GM19328 (cell line): ENCODE measurements around the gene ATP11B.
"Not testable (repeated sequence)": the region's sequence is repeated elsewhere in the genome, so short reads cannot be mapped to it uniquely, and the experiment has no call there.

Experiments
- ATAC-seq: cut with Tn5 transposase; IDR thresholded peaks from one replicate; pipeline ENCODE4 v1.9.1; 2021; ENCODE audit warnings: mild to moderate bottlenecking, moderate library complexity; ENCODE audit not compliant: unreplicated experiment

ATP11B gene

GRCh38 chr3:182794455-182795388 is 1.4 kb downstream of the ATP11B start:
- ATAC-seq, result no peak

GRCh38 chr3:182795389-182795782 is 2.1 kb downstream of the ATP11B start:
- ATAC-seq, result no peak

GRCh38 chr3:182796310-182796709 is 3.0 kb downstream of the ATP11B start:
- no peak for ATAC-seq

- ATAC-seq, result no peak
These were observed 4.6 kb downstream of the ATP11B start for GRCh38 chr3:182797876-182798275.

GRCh38 chr3:182799143-182799542 is 5.8 kb downstream of the ATP11B start:
- ATAC-seq, result not testable (repeated sequence)

GRCh38 chr3:182800508-182800907 is 7.2 kb downstream of the ATP11B start:
- no peak for ATAC-seq

- ATAC-seq, result no peak
These were observed 9.4 kb downstream of the ATP11B start for GRCh38 chr3:182802413-182803390.

GRCh38 chr3:182803596-182803995 is 10.3 kb downstream of the ATP11B start:
- ATAC-seq, result no peak

- no peak for ATAC-seq
These were observed 13.8 kb downstream of the ATP11B start for GRCh38 chr3:182807061-182807460.

- ATAC-seq, result no peak
These were observed 14.9 kb downstream of the ATP11B start for GRCh38 chr3:182808041-182808770.

GRCh38 chr3:182809531-182809930 is 16.2 kb downstream of the ATP11B start:
- ATAC-seq, result no peak

GRCh38 chr3:182810574-182811268 is 17.4 kb downstream of the ATP11B start:
- ATAC-seq, result no peak

GRCh38 chr3:182811269-182811596 is 17.9 kb downstream of the ATP11B start:
- ATAC-seq, result no peak

- ATAC-seq, result no peak
These were observed 18.8 kb downstream of the ATP11B start for GRCh38 chr3:182812123-182812522.

GRCh38 chr3:182814419-182815062 is 21.2 kb downstream of the ATP11B start:
- no peak for ATAC-seq

GRCh38 chr3:182816181-182816580 is 22.9 kb downstream of the ATP11B start:
- no peak for ATAC-seq

- ATAC-seq, result no peak
These were observed 25.1 kb downstream of the ATP11B start for GRCh38 chr3:182818296-182818978.

- ATAC-seq, result no peak
These were observed 28.1 kb downstream of the ATP11B start for GRCh38 chr3:182821221-182821981.

GRCh38 chr3:182822260-182822659 is 29.0 kb downstream of the ATP11B start:
- ATAC-seq, result not testable (repeated sequence)
